Gastroesophageal sphincter (tissue), 4 donors: ENCODE data around the gene AGPAT3. TPM values are rescaled to one million over a fixed set of nuclear protein-coding genes. Genes with fewer than 3 reads are reported as not detected.
A peak's percentile ranks its signal among the peaks of the same experiment; 100 is the strongest.

Source experiments
- ATAC-seq: fragments of 150-250 bp; one replicate; pipeline ENCODE4 v1.9.1; 2016; ENCODE audit warnings: mild to moderate bottlenecking, moderate library complexity
- H3K27ac ChIP-seq, 4 donors: fragments of 200-600 bp; sonication (generic) in 3 of 4; 1 replicate in 3 of 4; 2 replicates in 1 of 4; pipeline ENCODE4 v1.5.1; 2016 to 2019
- H3K27me3 ChIP-seq: fragments of 200-600 bp; sonication (generic); one replicate; pipeline ENCODE4 v1.5.1; 2019
- H3K36me3 ChIP-seq, 2 donors: fragments of 200-600 bp; sonication (generic); one replicate each; pipeline ENCODE4 v1.5.1; 2019; ENCODE audit warnings: control low read depth in 1 of 2
- H3K4me1 ChIP-seq, 3 donors: fragments of 200-600 bp; sonication (generic); 1 replicate in 2 of 3; 2 replicates in 1 of 3; pipeline ENCODE4 v1.5.1; 2016 to 2019; ENCODE audit warnings: control low read depth in 2 of 3
- H3K4me3 ChIP-seq, 2 donors: fragments of 200-600 bp; sonication (generic); one replicate each; pipeline ENCODE4 v1.5.1; 2019; ENCODE audit warnings: mild to moderate bottlenecking in 1 of 2, moderate library complexity in 1 of 2
- H3K9me3 ChIP-seq, 3 donors: fragments of 200-600 bp; sonication (generic); one replicate each; pipeline ENCODE4 v1.5.1; 2017 to 2019; ENCODE audit warnings: control low read depth in 2 of 3
- EP300 ChIP-seq: sonication (generic); formaldehyde crosslinking; IDR thresholded peaks from one replicate; pipeline ENCODE4 v1.6.1; 2017; ENCODE audit warnings: antibody characterized with exemption, mild to moderate bottlenecking
- POLR2A ChIP-seq, 2 donors: fragments of 450-650 bp; IDR thresholded peaks; one replicate each; pipeline ENCODE4 v1.6.1; 2017; ENCODE audit warnings: antibody characterized with exemption in 2 of 2, mild to moderate bottlenecking in 2 of 2, moderate library complexity in 1 of 2
- POLR2AphosphoS5 ChIP-seq: sonication (generic); formaldehyde crosslinking; IDR thresholded peaks from one replicate; pipeline ENCODE4 v1.6.1; 2017; ENCODE audit warnings: antibody characterized with exemption
- WGBS, 2 donors: methylation state at CpG; one replicate each; pipeline ENCODE4 v1.1.5; 2018; ENCODE audit warnings: low coverage in 1 of 2; 5-methylcytosine and 5-hydroxymethylcytosine counted together
- total RNA-seq, 4 donors: library from RNA; depleted of rRNA; stranded (reverse); fragments of >200 nt; gene quantifications; one replicate each; pipeline ENCODE4 v1.1.0, GENCODE V29; 2016
- TF ChIP-seq, protein P1 (sequence below), 4 experiments: fragments of 200-600 bp in 2 of 4; fragments of 450-650 bp in 2 of 4; sonication (generic) in 1 of 4; IDR thresholded peaks; one replicate each; pipeline ENCODE4 v1.5.1; 2017 to 2019; ENCODE audit warnings: antibody characterized with exemption in 4 of 4, mild to moderate bottlenecking in 2 of 4, moderate library complexity in 2 of 4

AGPAT3 gene
- total RNA-seq, 4 donors from 2014 or later: 27.1 to 46.9 (median 32.2) TPM

DNA sequence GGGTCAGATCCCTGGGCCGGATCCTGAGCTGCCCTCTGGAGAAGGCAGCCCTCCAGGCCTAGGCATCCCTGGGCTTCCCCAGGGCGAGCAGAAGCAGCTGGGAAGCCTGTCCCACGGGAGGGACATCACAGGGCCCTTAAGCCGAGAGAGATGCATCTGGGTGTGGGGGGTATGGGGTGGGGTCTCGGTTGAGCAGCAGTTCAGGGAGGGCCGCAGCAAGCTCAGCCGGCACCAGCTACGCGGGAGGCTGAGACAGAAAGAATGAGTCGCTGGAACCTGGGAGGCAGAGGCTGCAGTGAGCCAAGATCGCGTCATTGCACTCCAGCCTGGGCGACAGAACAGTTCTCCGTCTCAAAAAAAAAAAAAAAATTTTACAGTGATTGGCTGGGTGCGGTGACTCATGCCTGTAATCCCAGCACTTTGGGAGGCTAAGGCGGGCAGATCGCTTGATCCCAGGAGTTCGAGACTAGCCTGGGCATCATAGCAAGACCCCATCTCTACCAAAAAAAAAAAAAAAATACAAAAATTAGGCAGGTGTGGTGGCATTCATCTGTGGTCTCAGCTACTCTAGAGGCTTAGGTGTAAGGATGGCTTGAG, 37.9 kb upstream of the AGPAT3 start:
- Histone ChIP-seq H3K9me3 (no peaks in the 10 kb centered on the region), H3K27ac (no peak overlapping the region), H3K4me1 (no peaks in the 10 kb centered on the region), H3K4me3 (no peak overlapping the region), H3K36me3 (no peaks in the 10 kb centered on the region), H3K27me3 (peaks cover 47% of the 10 kb centered on the region)
- TF ChIP-seq EP300 (no peak), POLR2A (IDR thresholded peaks at IDR 0.05) (no peak), POLR2AphosphoS5 (no peak)
- TF ChIP-seq, protein P1, sequence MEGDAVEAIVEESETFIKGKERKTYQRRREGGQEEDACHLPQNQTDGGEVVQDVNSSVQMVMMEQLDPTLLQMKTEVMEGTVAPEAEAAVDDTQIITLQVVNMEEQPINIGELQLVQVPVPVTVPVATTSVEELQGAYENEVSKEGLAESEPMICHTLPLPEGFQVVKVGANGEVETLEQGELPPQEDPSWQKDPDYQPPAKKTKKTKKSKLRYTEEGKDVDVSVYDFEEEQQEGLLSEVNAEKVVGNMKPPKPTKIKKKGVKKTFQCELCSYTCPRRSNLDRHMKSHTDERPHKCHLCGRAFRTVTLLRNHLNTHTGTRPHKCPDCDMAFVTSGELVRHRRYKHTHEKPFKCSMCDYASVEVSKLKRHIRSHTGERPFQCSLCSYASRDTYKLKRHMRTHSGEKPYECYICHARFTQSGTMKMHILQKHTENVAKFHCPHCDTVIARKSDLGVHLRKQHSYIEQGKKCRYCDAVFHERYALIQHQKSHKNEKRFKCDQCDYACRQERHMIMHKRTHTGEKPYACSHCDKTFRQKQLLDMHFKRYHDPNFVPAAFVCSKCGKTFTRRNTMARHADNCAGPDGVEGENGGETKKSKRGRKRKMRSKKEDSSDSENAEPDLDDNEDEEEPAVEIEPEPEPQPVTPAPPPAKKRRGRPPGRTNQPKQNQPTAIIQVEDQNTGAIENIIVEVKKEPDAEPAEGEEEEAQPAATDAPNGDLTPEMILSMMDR (IDR thresholded peaks at IDR 0.05): no peak
- peak; percentile 53 for ATAC-seq
- WGBS, 2 donors: 35 to 37% methylated on average over 5 to 12 of the region's 18 CpGs

DNA sequence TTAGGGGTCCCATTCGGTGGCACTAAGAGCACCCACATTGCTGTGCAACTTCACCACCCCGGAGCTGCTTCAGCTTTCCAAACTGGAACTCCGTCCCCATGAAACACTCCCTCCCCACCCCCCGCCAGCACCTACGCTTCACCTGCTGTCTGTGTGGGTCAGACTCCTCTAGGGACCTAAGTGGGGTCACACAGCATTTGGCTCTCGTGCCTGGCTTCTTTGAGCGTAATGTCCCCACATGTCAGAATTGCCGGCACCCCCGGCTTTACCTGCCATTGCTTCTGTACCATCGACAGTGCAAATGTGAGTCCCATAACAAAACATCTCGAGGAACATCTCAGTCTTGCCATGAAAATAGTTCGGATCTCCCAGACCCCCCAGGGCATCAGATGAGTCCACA, 35.9 kb upstream of the AGPAT3 start:
- Histone ChIP-seq H3K9me3 (peaks cover 0 to 11% (median 0%) of the 10 kb centered on the region in 3 donors), H3K4me1 (no peaks in the 10 kb centered on the region), H3K4me3 (no peak overlapping the region), H3K36me3 (no peaks in the 10 kb centered on the region), H3K27ac (no peak overlapping the region), H3K27me3 (peaks cover 64% of the 10 kb centered on the region)
- TF ChIP-seq, protein P1 (IDR thresholded peaks at IDR 0.05): no peak
- TF ChIP-seq EP300 (no peak), POLR2A (IDR thresholded peaks at IDR 0.05) (no peak), POLR2AphosphoS5 (no peak)
- 80 to 86% methylated on average over 5 to 10 of the region's 12 CpGs for WGBS, 2 donors
- ATAC-seq: no peak

DNA sequence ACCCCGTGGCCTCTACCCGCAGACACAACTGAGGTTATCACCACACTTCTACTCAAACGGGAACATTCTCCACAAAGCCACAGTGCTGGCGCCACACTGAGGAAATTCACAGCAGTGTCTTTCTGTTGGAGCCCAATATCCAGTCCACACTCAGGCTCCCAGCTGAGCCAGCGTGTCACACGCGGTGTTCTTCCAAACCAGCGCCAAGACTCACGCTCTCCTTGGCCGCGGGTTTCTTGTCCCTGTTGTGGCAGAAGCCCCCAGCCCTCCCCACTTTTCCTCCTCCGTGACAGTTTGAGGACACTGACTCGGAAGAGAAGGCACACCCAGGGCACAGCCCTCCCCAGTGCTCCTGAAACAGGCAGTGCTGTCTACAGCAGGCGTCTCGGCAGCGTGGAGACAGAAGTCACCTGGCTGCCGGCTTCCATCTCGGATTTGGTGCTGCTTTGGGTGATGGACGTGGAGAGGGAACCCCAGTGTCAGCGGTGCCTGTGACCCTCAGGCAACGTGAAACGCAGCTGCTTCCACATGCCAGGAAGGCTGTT, 35.4 kb upstream of the AGPAT3 start:
- peaks cover 0 to 11% (median 0%) of the 10 kb centered on the region in 3 donors for H3K9me3 ChIP-seq
- ATAC-seq: no peak
- peaks cover 69% of the 10 kb centered on the region for H3K27me3 ChIP-seq
- H3K4me3 ChIP-seq: no peak overlapping the region
- TF ChIP-seq EP300: no peak
- TF ChIP-seq, protein P1 (IDR thresholded peaks at IDR 0.05): no peak
- no peak for TF ChIP-seq POLR2AphosphoS5
- TF ChIP-seq POLR2A (IDR thresholded peaks at IDR 0.05): no peak
- H3K4me1 ChIP-seq: no peaks in the 10 kb centered on the region
- H3K27ac ChIP-seq: no peak overlapping the region
- H3K36me3 ChIP-seq: no peaks in the 10 kb centered on the region
- 52 to 57% methylated on average over 9 to 13 of the region's 22 CpGs for WGBS, 2 donors

DNA sequence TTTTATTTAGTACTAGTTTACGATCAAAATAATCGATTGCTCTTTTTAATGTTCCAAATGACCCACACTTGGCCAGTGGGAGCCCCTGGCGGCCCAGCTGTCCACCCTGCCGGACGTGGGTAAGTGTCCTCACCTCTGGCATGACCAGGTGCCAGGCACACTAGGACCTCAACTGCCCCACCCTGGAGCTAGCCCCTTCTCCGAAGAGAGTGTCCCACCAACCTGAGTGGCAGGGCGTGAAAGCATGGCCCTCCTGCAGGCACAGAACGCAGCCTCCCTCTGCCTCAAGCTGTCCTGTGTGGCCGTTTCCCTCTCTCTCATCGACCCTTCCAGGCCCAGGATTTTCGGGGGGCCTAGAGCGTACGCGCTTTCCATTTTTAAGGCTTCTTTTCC, 32.9 kb upstream of the AGPAT3 start:
- TF ChIP-seq, protein P1 (IDR thresholded peaks at IDR 0.05): no peak
- TF ChIP-seq EP300: no peak
- TF ChIP-seq POLR2A (IDR thresholded peaks at IDR 0.05): no peak
- no peak for TF ChIP-seq POLR2AphosphoS5
- ATAC-seq: no peak
- whole genome bisulfite sequencing, 2 donors: 91 to 100% methylated on average over 1 to 9 of the region's 14 CpGs
- peaks cover 66% of the 10 kb centered on the region for H3K27me3 ChIP-seq
- H3K4me1 ChIP-seq: no peaks in the 10 kb centered on the region
- H3K9me3 ChIP-seq: peaks cover 0 to 11% (median 0%) of the 10 kb centered on the region in 3 donors
- H3K36me3 ChIP-seq: no peaks in the 10 kb centered on the region
- no peak overlapping the region for H3K4me3 ChIP-seq
- H3K27ac ChIP-seq: no peak overlapping the region

DNA sequence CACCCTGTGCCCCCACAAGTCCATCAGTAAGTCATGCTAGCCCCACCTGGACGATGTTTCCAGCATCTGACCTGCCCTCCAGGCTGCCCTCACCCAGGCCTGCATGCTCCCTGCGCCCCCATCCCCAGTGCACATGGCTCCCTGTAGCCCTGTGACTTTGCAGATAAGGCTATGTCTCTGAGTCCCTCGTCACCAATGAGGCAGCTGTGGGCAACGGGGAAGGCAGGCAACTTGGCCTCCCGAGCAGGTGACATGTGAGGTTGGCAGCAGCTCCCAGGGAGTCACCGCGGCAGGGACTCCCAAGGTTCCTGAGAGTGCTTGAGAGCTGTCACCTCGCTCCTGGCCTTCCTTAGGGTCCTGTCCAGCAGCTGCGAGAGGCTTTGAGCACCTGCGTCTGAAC, 32.4 kb upstream of the AGPAT3 start:
- 83% methylated on average over 1 of the region's 10 CpGs; no CpG with 5 or more reads in 1 of the 2 donors for WGBS, 2 donors
- Histone ChIP-seq H3K36me3 (no peaks in the 10 kb centered on the region), H3K9me3 (peaks cover 0 to 11% (median 0%) of the 10 kb centered on the region in 3 donors), H3K27me3 (peaks cover 66% of the 10 kb centered on the region), H3K4me1 (no peaks in the 10 kb centered on the region), H3K27ac (no peak overlapping the region), H3K4me3 (no peak overlapping the region)
- no peak for ATAC-seq
- no peak for TF ChIP-seq EP300
- no peak for TF ChIP-seq POLR2AphosphoS5
- TF ChIP-seq POLR2A (IDR thresholded peaks at IDR 0.05): no peak
- TF ChIP-seq, protein P1 (IDR thresholded peaks at IDR 0.05): no peak
